Epithelial cell of esophagus (primary cell): ENCODE measurements around the gene UBTF.

Experiments used
- DNase-seq: peaks from one replicate; pipeline ENCODE4 v3.0.0; 2010; ENCODE audit warnings: low read depth
- H3K4me3 ChIP-seq: 2 replicates; pipeline ENCODE4 v1.5.1; 2011; ENCODE audit warnings: mild to moderate bottlenecking, low read length, control low read depth
- CTCF ChIP-seq: IDR thresholded peaks from 2 replicates; pipeline ENCODE4 v1.5.1; 2011; ENCODE audit warnings: low read depth, mild to moderate bottlenecking, low read length, control low read depth, inconsistent platforms; ENCODE audit not compliant: insufficient read depth; ENCODE audit errors: missing control alignments

Gene UBTF

DNA sequence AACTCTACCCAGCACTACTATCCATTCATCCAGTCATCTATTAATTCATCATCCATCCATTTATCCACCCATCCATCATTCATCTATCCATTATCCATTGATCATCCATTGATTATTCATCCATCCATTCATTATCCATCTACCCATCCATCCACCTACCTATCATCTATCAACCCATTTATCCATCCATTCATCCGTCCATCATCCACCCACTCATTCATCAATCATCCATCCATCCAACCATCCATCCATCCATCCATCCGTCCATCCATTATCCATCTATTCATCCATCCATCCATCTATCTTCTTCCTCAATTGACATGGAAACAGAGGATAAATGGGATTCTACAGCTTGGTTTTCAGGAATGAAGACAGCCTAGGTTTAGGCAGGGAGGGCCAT is 36.4 kb upstream of the UBTF start:
- no peak for TF ChIP-seq CTCF
- no peak for DNase-seq
- no peak overlapping the region for H3K4me3 ChIP-seq

DNA sequence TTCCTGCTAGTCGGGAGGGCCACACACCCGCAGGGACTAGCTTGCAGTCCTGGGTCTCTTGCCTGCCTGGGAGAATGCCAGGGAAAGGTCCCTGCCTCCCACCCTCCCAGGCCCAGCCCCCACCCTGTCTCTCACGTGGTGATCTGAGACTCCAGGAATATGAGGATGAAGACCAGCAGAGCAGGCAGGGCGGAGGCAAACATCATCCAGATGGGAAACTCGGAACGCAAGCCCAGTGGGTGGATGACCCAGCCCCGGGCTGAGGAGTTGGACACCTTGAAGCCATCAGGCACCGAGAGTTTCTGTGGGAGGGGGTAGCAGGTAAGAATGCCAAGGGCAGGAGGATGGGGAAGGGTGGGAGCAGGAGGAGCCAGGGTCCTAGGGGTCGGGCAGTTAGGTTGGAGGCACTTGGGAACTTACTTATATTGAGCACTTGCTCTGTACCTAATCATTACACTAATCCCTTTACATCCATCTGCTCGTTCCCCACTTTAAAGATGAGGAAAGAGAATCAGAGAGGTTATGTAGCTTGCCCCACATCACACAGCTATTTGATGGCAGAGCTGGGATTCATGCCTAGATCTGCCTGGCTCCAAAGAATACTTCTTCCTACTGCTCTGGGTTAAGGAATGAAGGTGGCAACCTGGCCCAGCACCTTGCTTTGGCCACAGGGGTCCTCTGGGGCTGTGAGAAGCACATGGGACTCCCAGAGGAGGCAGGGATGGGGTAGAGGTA is 35.1 kb upstream of the UBTF start:
- DNase-seq = no peak
- H3K4me3 ChIP-seq = no peak overlapping the region
- no peak for TF ChIP-seq CTCF

GRCh38 chr17:44253006-44253405 is 33.5 kb upstream of the UBTF start:
- H3K4me3 ChIP-seq = no peak overlapping the region
- no peak for TF ChIP-seq CTCF
- no peak for DNase-seq

DNA sequence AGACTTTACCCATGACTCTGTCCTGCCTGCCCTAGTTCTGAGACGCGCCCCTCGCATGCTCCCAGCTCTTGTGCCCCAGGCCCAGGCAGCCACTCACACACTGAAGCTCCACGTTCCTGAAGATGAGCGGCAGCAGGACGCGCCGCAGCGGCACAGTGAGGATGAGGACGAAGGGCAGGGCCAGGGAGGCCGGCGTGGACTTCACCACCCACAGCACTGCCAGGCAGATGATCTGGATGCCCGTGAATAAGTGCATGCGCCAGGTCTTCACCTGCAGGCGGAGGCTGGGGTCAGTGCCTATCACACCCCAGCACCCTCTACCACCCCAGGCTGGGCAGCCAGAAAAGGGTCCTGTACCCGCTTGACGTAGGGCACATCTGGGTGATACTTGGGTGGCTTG is 31.6 kb upstream of the UBTF start:
- no peak for TF ChIP-seq CTCF
- no peak for DNase-seq
- H3K4me3 ChIP-seq = no peak overlapping the region

DNA sequence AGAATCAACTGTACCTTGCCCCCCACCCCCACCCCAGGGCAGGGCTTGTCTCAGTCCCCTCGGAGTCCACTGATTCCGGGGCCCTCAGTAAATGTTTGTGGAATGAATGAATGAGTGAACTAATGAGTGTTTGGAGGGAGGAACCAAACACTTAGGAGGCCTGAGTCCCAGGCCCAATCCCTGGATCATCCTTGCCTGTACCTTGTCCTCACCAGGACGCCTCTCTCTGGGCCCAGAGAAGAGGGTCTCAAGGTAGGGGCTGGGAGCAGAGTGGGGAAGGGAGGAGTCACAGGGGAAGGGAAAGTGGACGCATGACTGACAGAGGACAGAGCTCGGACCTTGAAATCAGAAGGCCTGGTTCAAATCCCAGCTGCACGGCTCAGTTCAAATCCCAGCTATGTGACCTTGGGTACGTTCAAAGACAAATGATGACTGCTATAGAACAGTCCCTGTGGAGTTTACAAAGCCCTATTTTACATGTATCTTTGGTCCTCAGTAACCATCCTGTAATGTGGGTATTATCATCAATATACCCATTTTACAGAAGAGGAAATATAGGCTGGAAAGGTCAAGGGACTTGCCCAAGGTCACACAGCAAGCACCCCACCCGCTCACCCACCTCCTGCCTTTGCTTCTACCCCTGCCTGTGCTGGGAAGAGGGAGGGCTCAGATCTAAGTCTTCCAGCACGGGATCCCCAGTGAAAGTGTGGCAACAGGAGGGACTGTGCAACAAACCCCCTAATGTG is 30.2 kb upstream of the UBTF start:
- DNase-seq = no peak
- no peak for TF ChIP-seq CTCF
- no peak overlapping the region for H3K4me3 ChIP-seq

GRCh38 chr17:44247876-44248736 is 28.6 kb upstream of the UBTF start:
- DNase-seq = no peak
- H3K4me3 ChIP-seq = no peak overlapping the region
- TF ChIP-seq CTCF = no peak
